Measurements from ENCODE around the gene AHRR. TPM values are rescaled to one million over a fixed set of nuclear protein-coding genes. Genes with fewer than 3 reads are reported as not detected.

The AHRR gene
- total and polyA plus RNA-seq, 10 of the 15 experiments (the other 5 are each of a cell fraction or from before 2014, with no cell fraction given), result 0.90 to 35.2 (median 19.2) TPM

GRCh38 chr5:402615-403359, 81.3 kb downstream of the AHRR start (continued):
- TF ChIP-seq, protein P1, sequence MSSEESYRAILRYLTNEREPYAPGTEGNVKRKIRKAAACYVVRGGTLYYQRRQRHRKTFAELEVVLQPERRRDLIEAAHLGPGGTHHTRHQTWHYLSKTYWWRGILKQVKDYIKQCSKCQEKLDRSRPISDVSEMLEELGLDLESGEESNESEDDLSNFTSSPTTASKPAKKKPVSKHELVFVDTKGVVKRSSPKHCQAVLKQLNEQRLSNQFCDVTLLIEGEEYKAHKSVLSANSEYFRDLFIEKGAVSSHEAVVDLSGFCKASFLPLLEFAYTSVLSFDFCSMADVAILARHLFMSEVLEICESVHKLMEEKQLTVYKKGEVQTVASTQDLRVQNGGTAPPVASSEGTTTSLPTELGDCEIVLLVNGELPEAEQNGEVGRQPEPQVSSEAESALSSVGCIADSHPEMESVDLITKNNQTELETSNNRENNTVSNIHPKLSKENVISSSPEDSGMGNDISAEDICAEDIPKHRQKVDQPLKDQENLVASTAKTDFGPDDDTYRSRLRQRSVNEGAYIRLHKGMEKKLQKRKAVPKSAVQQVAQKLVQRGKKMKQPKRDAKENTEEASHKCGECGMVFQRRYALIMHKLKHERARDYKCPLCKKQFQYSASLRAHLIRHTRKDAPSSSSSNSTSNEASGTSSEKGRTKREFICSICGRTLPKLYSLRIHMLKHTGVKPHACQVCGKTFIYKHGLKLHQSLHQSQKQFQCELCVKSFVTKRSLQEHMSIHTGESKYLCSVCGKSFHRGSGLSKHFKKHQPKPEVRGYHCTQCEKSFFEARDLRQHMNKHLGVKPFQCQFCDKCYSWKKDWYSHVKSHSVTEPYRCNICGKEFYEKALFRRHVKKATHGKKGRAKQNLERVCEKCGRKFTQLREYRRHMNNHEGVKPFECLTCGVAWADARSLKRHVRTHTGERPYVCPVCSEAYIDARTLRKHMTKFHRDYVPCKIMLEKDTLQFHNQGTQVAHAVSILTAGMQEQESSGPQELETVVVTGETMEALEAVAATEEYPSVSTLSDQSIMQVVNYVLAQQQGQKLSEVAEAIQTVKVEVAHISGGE (CRISPR knock-in tag; IDR thresholded peaks at IDR 0.05), result no peak
- no peak for TF ChIP-seq IRF3 (IDR thresholded peaks at IDR 0.05)
- no peak for TF ChIP-seq SREBF2 (IDR thresholded peaks at IDR 0.05; ENCODE audit: low read length)

DNA sequence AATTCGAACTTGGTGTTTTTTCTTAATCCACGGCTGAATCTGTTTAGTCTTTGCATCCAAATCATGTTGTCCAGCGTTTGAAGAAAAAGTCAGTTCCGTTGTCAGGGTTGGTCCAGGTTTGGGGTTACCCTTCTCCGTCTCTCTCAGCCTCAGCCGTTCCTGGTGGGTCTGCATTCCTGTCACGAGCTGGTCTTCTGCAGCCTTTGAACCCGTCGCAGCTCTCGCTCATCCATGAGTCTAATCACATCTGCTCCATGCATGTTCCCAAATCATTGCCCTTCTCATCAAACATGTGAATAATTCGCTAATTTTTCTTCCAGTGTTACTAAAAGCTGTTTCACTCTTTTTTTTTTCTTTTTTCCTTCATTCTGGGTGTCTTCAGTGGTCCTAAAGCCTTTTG, 82.5 kb downstream of the AHRR start:
- SMC1A ChIA-PET (ENCODE audit: uncharacterized antibody, unreplicated experiment), result interaction anchor here (0.7 to 1.7 kb wide), 6 partner anchors 10 to 87 kb away, joined by 3 to 7 read pairs (median 4); no protein-coding TSS in a partner anchor
- Histone ChIP-seq H3K4me1 (ENCODE audit: control insufficient read depth, insufficient read depth, low read length) (peaks cover 46% of the 10 kb centered on the region), H3K9me3 (replicated peaks; ENCODE audit: control insufficient read depth, insufficient read depth, low read length) (peaks cover 5% of the 10 kb centered on the region; the same call in 2 of the 3 replicates), H3K27me3 (replicated peaks in 1 of 2; ENCODE audit: control insufficient read depth in 2 of 2, insufficient read depth in 2 of 2, low read length in 1 of 2) (no peaks in the 10 kb centered on the region), H2AFZ (ENCODE audit: control insufficient read depth, low read depth, low read length) (no peak overlapping the region), H3K9ac (ENCODE audit: control insufficient read depth, insufficient read depth, low read length) (no peak overlapping the region), H3K79me2 (ENCODE audit: control insufficient read depth, insufficient read depth, low read length) (no peaks in the 10 kb centered on the region; the same call in 1 of the 2 replicates), H3K36me3 (ENCODE audit: control insufficient read depth in 2 of 2, insufficient read depth in 2 of 2, low read length in 1 of 2) (peaks cover 3 to 10% of the 10 kb centered on the region in 2 experiments; a peak in 3 of 4 replicates), H3K4me2 (ENCODE audit: control insufficient read depth, insufficient read depth) (no peak overlapping the region), H4K20me1 (ENCODE audit: control insufficient read depth, insufficient read depth) (no peaks in the 10 kb centered on the region), H3K27ac (ENCODE audit: control insufficient read depth, insufficient read depth) (no peak overlapping the region; the same call in 1 of the 2 replicates), H3K4me3 (no peak overlapping the region)
- POLR2A ChIA-PET, result interaction anchor here (0.7 to 1.5 kb wide), 3 partner anchors 11 to 62 kb away, joined by 5 to 7 read pairs (median 5); no protein-coding TSS in a partner anchor
- DNase-seq (ENCODE audit: low read depth, low spot score), result no peak
- intact Hi-C loops (cut with micrococcal nuclease; ENCODE audit: unreplicated experiment), result loop anchor here (2.0 kb wide), 1 partner anchor 35 kb away; no protein-coding TSS in a partner anchor
- in situ Hi-C loops (cut with MboI), result no loop called here
- CTCF ChIA-PET, result interaction anchor here (0.6 to 2.7 kb wide), 5 partner anchors 10 to 1236 kb away, joined by 3 to 7 read pairs (median 3); no protein-coding TSS in a partner anchor
- RAD21 ChIA-PET (ENCODE audit: unreplicated experiment), result interaction anchor here (1.1 to 2.7 kb wide), 4 partner anchors 11 to 87 kb away, joined by 3 to 9 read pairs (median 4); no protein-coding TSS in a partner anchor
- WGBS (ENCODE audit: insufficient coverage, insufficient replicate concordance, low lambda C conversion rate, missing lambda C conversion rate), result 91% methylated on average over 11 of the region's 11 CpGs
- ATAC-seq, result no peak
- FAIRE-seq, result no peak
- BruUV-seq (replicated peaks), result no TSS peak
- TF ChIP-seq EED (IDR thresholded peaks at IDR 0.05; ENCODE audit: low read depth) (no peak), MAX (IDR thresholded peaks at IDR 0.05; ENCODE audit: low read depth, low read length) (no peak), NRF1 (conservative IDR thresholded peaks at IDR 0.05; ENCODE audit: low read depth, low read length) (no peak), HCFC1 (IDR thresholded peaks at IDR 0.05; ENCODE audit: low read length) (no peak), TARDBP (IDR thresholded peaks at IDR 0.05; ENCODE audit: borderline replicate concordance) (no peak), SREBF2 (IDR thresholded peaks at IDR 0.05; ENCODE audit: low read length) (no peak), TAF1 (IDR thresholded peaks at IDR 0.05; ENCODE audit: borderline replicate concordance, low read depth, low read length) (no peak), MYB (IDR thresholded peaks at IDR 0.05; ENCODE audit: borderline replicate concordance, low read depth, low read length) (no peak), CHD1 (IDR thresholded peaks at IDR 0.05; ENCODE audit: low read depth, low read length) (no peak), GABPA (IDR thresholded peaks at IDR 0.05; ENCODE audit: low read depth) (no peak), MEF2B (IDR thresholded peaks at IDR 0.05; ENCODE audit: partially characterized antibody, poor library complexity, severe bottlenecking) (no peak), RFX5 (IDR thresholded peaks at IDR 0.05; ENCODE audit: low read depth, low read length) (no peak), MTA3 (IDR thresholded peaks at IDR 0.05; ENCODE audit: borderline replicate concordance, low read length) (no peak)
- TF ChIP-seq, protein P2, sequence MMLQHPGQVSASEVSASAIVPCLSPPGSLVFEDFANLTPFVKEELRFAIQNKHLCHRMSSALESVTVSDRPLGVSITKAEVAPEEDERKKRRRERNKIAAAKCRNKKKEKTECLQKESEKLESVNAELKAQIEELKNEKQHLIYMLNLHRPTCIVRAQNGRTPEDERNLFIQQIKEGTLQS (IDR thresholded peaks at IDR 0.05; ENCODE audit: borderline replicate concordance, extremely low read depth, low read depth, low read length), result no peak

All from GM12878 (cell line).